GM19328 (cell line): ENCODE results near the gene CBX5.
"Not testable (repeated sequence)": the region's sequence is repeated elsewhere in the genome, so short reads cannot be mapped to it uniquely, and the experiment has no call there.

Source experiments
- ATAC-seq: cut with Tn5 transposase; IDR thresholded peaks from one replicate; pipeline ENCODE4 v1.9.1; 2021; ENCODE audit warnings: mild to moderate bottlenecking, moderate library complexity; ENCODE audit not compliant: unreplicated experiment

The CBX5 gene

DNA sequence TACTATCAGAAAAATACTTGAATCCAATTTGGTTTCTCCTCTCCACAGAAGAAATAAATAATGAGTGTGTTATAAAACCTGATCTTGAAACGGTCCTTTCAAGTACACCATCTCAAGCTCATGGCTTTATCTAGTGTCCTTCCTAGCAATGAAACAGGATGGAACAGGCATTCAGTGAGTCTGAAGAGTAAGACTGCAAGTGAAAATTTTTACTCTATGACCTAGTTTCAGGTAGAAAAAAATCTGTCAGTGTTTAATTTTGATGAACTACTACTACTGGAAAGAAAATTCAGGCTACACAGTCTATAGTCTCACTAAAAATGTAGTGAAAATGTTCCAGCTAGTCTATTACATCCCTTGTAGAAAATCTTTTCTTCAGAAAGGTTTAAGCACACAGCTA, 7.7 kb downstream of the CBX5 start:
- no peak for ATAC-seq

DNA sequence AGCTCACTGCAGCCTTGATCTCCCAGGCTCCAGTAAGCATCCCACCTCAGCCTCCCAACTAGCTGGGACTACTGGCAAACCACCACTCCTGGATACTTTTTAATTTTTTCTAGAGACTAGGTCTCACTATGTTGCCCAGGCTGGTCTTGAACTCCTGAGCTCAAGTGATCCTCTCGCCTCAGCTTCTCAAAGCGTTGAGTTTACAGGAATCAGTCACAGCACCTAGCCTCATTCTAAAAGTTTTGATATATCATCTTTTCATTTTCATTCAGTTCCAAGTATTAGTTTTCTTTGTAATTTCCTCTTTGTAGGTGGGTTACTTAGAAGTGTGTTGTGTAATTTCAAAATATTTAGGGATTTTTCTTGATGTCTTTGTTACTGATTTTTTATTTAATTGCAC, 9.6 kb downstream of the CBX5 start:
- no peak for ATAC-seq

DNA sequence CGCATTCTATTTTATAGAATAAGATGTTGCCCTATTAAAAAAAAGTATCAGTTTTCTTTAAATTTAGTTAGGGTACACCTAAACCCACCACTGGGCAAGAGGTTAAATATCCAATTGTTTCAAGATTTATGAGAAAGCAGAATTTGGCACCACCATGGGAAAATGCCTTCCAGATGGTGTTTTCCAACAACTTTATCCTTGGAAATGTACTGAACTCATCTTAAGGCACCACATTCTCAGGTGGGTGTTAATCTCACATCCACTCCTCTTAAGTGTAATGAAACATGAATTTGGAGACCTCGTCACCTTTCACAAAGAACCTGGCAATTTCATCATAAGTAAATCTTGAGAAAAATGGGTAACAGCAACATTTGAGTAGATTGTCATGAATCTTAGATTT, 13.1 kb downstream of the CBX5 start:
- ATAC-seq: no peak

DNA sequence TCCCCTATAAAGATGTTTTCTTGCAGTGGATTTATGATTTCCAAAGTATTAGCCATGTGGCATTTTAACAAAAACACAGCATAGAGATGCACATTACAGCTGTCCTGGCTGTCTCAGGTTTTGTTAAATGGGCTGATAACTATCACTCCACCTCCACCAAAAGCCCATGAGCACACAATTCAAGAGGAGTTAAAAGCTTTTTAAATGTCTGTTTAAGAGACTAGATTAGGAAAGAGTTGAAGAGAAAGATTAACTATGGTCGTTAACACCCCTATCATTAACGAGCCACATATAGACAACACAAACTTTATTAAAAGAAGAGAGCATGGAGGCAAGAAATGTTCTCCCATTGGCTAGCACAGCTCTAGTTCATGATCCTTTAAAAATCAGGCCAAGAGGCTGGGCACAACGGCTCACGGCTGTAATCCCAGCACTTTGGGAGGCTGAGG, 14.5 kb downstream of the CBX5 start:
- no peak for ATAC-seq

DNA sequence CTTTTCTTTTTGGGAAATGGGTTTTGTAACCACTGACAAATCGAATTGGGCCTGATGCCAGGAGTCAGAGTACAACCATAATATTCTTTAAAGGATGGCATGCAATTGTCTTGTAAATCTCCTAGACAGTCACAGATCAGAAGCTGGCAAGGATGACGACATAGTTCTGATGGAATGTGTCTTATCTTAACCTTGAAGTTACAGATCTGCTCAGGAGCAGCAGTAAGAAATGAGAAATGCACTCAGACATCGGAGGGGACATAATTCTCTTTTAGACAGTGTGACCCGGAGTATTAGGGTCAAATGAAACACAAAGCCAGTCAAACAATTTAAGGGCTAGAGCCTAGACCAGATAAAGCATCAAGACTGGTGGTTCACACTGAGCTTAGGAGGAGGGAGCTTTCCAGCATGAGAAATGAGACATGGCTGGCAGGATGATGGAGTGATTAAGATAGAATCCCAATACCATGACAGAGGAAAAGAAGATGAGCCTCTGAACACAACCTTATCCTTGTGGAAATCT, 17.5 kb downstream of the CBX5 start:
- no peak for ATAC-seq

DNA sequence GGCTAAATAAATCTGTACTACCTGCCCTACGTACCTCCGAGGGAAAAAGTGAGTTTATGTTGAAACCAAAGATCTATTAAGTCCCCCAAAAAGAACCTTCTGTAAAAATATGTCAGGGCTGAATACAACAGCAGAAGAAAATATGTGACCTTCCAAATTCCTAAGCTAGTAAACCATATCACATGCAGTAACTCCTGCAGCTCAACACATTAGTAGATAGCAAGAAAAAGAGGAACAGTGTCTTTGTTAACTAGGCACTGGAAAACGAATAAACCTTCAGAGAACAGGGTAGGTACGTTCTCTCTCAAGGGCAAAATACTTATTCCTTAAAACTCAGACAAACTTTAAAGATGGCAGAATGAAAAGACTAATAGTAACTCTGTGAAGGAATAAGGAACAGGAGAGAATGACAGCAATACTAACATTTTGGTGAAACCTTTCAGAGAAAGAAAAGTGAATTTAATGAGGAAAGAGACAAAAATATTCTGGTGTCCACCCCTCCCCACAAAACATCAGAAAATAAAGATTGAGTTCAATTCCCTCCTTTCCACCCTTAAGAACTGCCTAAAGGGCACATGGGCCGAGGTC, 18.0 kb downstream of the CBX5 start:
- no peak for ATAC-seq

DNA sequence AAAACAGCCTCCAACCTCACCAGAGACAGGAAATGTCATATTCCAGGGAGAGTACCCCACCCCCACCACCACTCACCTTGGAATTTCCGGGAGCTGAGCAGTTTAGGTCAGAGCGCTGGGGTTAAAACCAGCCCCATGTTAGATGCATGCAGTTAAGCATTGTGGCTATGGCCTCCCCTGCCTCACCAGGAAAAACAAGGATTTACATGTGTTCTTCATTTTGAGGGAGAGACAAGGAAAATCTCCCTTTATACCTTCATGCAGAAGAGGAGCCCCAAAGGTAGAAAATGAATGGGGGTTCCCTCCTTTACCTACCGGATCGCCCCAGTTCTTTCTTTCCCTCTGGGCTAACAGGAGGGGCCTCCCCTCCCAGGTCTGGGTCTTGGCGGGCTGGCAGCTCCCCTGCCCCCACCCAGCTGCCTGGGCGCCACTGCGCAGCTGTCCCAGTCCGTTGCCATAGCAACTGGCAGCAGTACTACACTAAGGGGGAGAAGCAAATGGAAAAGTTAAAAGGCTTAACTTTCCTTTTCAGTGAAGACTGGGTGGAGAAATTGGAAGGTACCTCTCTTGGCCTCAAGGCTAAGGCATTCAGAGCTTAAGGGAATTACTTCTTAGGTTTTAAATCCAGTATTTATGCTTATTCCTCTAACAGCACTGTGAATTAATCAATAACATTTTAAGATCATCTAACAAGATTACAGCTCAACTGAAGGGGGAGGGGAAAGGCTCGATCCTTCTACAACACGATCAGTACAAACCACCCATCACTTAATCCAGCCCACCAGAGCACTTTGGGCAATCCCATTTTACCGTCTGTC, 20.5 kb downstream of the CBX5 start:
- no peak for ATAC-seq

DNA sequence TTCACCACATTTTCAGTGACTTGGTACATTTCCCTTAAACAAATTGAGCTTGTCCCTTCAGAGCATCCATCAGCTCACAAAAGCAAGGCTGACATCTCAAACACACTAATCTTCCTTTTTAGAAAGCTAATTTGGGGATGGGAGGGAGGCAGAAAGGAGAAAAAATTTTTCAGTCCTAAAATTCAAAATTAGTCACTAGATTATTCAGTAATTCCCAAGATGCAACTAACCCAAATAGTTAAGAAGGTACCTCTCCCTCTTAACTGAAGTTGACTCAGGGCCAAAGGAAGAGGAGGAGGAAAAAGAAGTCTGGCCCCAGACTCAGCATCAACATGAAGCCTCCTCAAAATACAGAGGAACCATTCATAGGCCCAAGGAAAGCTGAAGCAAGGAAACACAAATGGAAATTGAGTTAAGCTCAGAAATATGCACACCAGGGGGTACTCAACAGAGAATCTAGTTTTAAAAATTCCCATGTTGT, 21.7 kb downstream of the CBX5 start:
- no peak for ATAC-seq

DNA sequence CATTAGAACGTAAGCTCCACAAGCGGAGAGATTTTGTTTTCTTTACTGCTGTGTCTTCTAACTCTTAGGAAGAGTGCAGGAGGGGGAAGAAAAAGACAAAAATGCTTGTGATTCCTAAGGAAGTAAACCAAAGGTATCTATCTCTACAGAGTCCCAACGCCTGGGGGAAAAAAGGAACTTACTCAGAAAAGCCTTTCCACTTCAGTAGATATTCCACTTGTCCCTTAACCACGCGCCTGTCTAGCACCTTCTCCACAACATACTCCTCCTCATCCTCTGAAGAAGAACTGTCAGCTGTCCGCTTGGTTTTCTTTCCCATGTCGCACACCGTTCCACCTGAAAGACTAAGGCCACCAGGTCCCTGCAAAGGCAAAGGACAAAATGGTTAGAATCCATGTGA, 22.6 kb downstream of the CBX5 start:
- ATAC-seq: no peak

DNA sequence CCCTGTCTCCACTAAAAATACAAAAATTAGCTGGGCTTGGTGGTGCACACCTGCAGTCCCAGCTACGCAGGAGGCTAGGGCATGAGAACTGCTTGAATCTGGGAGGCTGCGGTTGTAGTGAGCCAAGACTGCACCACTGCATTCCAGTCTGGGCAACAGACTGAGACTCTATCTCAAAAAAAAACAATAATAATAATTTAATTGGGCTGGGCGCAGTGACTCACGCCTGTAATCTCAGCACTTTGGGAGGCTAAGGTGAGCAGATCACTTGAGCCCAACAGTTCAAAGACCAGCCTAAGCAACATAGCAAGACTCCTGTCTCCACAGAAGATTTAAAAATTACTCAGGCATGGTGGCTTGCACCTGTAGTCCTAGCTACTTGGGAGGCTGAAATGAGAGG, 26.7 kb downstream of the CBX5 start:
- ATAC-seq: no peak

DNA sequence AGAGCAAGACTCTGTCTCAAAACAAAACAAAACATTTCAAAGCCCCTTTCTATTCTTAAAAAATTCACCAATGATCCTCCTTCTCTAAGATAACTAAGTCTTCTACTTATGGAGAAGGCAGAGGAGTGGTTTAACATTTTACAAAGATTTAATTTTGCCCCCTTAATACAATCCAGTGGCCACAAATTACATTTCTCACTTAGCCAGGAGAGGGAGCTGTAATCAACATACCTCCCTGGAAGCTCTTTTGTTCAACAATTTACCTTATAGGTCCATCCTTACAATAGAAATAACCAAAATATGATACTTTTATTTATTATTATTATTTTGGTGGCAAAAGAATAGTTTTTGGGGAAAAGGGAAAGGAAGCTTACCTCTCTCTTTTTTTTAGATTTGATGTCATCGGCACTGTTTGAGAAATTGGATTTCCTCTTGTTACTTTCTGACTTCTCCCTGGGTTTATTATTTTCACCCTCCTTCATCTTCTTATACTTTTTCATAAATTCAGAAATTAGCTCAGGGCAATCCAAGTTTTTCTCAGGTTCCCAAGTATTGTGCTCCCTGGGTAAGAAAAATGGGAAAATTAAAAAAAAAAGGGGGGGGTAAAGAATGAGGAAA, 28.1 kb downstream of the CBX5 start:
- ATAC-seq: no peak

DNA sequence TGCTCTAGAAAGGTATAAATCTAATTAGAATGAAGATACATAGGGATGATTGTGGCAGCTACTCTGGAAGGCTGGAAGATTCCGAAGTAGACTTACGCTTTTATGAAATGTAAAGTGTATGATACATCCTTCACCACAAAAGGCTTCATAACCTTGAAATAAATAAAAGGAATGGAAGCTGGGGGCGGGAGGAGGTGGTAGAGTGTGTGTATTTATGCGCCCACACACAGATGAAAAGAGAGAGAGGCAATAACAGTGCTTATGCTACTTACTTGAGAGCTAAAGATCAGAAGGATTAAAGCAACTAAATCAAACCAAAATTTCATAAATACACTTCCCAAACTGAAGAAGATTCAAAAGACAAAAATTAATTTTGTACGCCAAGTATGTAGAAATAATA, 30.4 kb downstream of the CBX5 start:
- no peak for ATAC-seq

DNA sequence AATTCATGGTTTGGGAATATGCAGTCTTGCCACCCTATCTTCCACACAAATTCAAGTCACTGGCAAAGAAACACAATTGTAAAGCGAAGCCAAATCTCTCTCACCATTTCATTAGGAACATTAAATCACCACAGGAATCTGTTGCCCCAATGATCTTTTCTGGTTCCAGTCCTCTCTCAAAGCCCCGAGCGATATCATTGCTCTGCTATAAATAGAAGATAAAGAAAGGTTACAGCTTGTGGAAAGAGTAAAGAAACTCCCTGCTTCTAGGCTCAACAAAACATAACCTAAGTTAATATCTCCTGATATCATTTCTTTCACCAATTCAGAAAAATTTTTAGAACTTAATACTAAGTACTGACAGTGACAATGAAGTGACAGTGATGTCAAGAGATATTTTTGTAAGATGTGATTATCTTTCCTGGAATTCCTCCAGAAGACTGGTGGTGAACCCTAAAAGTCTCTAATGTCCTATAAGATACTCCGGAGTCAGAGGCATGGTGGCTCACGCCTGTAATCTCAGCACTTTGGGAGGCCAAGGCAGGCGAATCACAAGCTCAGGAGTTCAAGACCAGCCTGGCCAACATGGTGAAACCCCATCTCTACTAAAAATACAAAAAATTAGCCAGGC, 33.8 kb downstream of the CBX5 start:
- ATAC-seq: no peak

DNA sequence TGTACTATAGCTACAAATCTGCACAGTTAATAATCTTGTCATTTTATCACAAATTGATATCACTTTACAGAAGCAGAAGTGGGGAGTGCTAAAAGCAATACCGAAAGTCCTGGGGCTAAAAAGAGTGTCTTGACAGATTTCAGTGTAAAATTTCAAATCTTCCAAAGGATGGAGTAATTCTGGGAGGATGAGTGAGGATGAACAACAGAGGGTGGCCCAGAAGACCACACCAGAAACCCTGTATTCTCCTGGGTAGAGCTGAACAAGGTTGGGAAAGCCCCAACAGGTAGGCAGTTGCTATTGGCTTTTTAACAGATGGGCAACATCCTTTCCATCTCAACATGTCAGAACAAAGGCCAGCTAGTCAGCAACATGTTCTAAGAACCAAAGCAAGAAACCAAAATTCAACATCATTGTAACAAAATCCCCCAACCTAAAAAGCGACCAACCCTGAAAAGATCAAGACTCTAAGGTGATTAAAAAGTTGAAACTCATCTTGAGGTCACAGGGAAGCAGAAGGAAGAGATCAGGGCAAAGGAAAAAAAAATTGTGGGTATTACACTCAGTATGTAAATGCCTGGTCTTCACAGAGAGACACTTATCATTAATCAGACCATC, 38.8 kb downstream of the CBX5 start:
- ATAC-seq: no peak

DNA sequence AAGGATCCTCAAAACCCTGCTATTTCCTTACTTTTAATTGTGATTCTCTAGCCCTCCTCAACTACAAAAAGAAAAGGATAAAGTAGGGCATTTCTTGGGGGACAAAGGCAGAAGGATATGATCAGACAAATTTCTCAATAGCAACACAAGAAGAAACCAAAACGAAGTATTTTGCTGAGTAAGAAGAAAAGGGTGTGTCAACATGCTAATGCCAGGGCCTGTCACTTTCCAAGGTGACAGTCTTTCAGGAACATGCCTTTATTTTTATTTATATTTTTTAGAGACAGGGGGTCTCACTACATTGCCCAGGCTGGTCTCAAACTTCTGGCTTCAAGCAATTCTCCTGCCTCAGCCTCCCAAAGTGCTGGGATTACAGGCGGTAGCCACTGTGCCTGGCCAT, 39.8 kb downstream of the CBX5 start:
- ATAC-seq: no peak

DNA sequence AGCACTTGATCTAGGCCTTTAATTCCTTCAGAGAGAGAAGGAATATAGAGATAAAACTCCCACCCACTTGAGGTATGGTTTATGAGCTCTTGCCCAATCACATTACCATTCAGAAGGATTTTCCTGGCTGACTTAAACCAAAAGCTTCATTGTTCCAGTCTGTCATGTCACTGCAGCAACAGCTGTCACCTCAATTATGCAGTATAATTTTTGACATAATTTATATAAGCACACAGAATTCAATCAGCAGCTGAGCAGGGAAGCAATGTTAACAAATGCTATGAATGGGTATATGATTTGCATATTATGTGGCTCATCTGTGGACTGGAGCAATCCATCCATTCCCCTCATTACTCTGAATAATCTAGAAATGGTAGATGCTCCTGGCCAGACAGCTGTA, 40.3 kb downstream of the CBX5 start:
- no peak for ATAC-seq

DNA sequence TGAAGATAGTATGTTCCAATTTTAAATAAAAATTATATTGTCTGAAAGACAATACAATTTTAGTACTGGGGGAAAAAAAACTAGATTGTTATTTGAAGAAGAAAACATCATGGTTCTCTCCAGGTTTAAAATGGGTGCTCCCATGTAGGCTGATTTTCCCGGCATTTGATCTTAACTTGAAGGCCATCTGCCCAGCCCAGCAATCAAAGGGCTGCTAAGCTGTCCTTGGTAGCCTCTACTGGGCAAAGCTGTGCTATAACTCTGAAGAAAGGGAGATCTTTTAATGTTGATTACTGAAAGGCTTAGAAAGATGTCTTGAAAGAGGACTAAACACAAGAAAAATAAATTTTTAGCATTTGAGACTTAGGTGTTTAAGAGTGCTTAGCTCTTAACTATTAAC, 41.4 kb downstream of the CBX5 start:
- ATAC-seq: no peak

DNA sequence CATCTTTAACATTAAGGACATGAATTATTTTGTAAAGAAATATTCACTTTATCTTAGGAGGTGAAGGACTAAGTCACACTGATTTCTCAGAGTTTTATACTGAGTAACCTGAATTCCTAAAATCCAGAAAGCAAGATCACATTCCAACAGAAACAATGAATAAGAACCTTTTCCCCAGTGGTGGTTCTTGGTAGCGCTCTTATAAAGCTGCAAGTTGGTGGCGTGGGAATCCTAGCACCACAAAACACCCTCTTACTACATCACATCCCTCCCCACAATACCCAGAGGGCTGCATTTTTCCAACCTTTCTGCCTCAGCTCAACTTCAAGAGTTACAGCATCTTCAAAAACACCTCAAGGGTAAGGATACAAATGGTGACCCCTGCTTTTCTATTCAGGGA, 47.1 kb downstream of the CBX5 start:
- ATAC-seq: no peak

DNA sequence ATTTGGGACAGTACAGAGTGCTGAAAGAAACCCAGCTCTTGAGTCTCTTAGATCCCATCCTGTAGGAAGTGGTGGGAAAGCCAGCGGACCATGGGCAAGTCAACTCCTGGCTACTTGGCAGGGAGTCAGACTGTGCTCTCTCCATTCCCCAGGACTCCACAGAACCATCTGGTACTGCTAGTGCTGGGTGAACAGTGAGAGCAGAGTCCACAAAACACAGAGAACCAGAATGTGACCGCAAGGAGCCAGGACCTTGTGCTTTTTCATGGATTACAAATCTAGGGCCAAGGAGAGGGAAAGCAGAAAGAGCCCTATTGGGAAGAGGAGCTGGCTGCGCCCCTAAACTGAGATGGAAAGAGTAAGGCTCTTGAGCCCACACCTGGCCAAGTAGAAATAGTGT, 48.7 kb downstream of the CBX5 start:
- not testable (repeated sequence) for ATAC-seq

DNA sequence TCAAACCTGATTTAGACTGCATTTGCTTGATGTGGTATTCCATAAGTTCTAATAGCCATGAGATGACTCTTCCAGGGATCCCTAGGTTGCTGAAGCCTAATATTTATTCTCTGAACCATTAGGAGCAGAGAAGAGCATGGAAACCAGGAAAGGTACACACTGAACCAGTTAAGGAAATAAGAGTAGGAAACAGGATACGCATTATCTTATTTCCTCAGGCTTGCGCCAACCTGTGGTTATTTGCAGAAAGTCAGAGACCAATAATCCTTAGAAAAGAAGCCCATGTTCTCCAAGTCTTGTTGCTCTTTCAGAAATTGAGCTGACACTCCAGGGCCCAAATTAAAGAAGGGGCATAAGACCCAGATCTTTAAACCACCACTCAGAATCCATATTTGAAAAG, 49.4 kb downstream of the CBX5 start:
- no peak for ATAC-seq

DNA sequence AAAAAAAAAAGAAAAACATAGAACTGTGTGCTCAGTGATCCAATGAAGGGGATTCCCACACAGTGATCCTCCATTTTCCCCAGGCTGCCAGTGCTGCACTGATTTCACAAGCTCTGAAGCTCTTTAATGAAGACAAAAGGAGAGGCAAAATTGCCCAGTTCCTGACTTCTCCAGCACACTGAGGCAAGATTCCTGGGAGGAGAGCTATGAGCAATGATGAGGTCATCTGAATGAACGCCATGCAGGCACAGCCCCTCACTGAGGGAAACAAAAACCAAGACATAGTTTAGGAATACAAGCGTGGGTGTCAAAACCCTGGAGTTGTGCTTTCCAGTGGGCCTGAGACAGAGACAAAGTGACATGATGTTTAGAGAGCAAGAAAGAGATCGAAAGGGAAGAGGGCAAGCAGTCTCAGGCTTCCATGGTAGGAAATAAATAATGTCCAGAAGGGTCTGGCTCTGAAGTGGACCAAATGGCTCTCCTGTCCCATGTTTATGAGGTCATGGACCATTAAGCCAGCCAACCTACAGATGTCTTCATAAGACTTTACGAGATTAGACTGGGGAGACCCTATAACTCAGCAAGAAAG, 50.2 kb downstream of the CBX5 start:
- no peak for ATAC-seq
